Inflammatory macrophage (primary cell): Measurements from ENCODE around the gene SYNE1.
A peak's percentile ranks its signal among the peaks of the same experiment; 100 is the strongest.

ENCODE experiments used
- DNase-seq, 2 donors: peaks; one replicate each; pipeline ENCODE4 v3.0.0-alpha.2; 2020 to 2022

SYNE1 gene

DNA sequence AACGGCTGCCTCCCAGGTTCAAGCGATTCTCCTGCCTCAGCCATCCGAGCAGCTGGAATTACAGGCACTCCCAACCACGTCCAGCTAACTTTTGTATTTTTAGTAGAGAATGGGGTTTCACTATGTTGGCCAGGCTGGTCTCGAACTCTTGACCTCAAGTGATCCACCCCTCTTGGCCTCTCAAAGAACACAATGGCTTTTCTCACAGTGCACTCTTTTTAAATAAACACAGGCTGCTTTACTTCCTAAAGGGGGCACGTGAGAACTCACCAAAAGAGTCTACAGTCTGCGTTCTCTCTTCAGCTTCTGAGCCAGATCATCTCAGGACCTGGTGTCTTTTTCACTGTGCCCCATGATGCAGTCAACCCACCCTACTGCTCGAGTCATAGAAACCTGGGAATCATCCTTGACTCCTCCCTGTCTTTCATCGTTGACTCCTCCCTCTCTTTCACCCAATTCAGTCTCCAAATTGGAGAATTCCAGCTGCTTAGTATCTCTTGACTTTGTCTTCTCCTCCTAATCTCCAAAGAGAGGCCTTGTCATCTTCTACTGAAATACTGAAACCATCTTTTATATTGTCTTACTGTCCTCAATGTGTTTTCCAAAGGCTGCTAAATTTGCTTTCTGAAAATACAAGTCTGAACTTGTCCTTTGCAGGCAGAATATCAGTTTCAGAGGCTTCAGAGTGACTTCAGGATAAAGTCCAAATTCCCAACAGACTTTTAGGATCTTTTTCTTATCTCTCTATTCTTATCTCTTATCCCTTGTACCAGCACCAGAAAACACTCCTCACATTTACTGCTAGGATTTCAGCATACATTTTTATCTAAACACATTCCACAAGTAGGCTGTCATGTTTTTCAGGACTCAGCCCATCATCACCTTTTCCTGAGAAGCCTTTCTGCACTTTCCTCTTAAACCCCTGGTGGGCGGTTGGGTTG, 323.4 kb downstream of the SYNE1 start:
- DNase-seq = no peak

DNA sequence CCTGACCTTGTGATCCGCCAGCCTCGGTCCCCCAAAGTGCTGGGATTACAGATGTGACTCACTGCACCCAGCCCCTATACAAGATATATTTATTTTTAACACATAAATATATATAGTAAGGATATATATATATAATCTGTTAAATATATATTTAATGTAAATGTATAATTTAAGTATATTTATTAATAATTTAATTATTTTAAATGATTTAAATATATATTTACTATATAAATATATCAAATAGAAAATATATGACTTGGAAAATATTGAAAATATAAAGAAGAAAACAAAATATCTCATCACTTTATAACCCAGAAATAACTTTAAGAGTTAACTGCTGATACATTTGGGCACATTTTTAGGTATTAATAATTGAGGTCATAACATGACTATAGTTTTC, 324.7 kb downstream of the SYNE1 start:
- DNase-seq = no peak

DNA sequence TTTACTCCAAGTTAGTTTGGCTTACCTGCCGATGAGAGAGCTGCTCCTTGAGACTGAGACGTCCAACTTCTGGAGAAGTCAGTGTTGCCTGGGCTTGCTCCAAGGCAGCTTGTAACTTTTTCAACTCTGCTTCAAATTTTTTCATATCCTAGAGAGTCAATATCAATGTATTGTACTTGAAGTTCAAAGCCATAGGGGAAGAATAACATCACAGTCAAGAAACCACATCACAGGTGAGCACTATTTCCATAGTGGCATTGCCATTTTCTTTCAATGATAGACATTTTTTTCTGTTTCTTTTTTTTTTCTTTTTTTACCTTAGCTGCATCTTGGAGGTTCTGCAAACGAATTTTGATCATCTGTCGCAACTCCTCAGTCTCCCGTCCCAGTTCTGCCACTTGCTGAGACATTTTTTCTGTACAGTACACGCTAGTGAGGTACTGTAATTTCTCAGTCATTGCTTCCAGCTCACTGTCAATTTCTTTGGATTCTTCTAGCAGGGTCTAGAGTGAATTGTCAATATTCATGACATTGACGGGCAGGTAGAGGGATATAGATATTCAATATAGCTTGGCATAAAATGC, 326.7 kb downstream of the SYNE1 start:
- DNase-seq = no peak

DNA sequence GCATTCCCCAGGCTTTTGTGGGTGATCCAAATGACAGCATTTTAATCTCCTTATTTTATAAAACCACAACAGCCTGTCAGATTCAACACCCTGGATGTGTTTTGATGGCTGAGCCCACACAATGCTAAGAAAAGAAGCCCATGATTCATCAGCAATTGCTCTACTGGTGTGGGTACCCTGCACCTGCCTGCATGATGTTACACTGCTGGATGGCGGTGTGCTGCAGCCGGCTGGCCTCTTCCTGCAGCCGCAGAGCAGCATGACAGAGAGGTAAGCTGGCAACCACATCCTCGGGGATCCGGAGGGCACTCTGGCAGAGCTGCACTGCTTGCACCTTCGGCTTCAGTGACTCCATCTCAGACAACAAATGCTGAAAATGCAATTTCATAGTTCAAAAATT, 327.5 kb downstream of the SYNE1 start:
- no peak for DNase-seq

DNA sequence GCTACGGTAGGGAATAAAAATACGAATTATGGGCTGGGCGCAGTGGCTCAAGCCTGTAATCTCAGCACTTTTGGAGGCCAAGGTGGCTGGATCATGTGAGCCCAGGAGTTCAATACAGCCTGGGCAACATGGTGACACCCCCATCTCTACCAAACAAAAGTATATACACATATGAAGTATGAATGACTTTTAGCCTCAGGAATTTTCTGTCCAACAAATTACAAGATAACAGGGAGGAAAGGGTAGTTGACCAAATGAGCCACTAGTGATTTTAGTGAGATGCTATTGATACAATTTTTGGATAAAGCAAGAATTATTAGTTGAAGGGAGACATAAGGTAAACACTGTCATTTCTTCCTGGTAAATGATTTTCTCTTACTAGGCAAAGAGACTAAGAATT, 328.2 kb downstream of the SYNE1 start:
- DNase-seq = no peak

GRCh38 chr6:152308306-152308705, 328.9 kb downstream of the SYNE1 start:
- no peak for DNase-seq

GRCh38 chr6:152305672-152306071, 331.5 kb downstream of the SYNE1 start:
- no peak for DNase-seq

- DNase-seq = peak; percentile 94 to 96
These were observed 335.2 kb downstream of the SYNE1 start for GRCh38 chr6:152301765-152302568.

DNA sequence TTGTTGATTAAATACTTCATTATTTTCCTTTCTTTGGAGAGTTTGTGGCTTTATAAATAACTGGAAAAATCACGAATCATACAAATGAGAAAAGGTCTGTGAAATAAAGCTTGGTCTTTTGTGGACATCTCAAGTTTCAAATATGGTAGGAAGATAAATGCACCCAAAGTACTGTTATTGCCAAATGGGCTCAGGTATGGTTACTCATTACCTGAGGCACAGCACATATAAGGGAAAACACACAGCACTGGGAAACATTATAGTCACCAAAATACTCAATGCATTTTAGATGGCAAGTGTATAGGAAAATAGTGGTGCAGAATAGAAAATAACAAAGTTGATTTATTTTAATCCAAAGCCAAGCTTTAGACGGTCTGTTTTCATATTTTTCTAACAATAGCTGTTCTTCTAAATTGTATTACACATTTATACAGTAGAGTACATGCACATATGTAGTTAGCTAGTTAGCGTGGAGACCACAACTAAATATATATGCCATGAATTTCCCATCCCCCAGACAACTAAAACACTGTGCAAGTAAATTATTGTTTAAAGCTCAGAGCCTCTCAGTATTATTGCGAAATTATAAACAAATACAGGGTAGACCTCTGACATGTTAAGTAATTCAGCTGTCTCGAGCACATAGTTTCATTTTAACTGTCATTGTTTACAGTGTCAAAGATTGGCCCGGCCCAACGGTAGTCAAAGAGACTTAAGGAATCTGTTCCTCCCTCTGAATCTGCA, 336.0 kb downstream of the SYNE1 start:
- no peak for DNase-seq

- DNase-seq = no peak
These were observed 336.6 kb downstream of the SYNE1 start for GRCh38 chr6:152300517-152300916.

GRCh38 chr6:152298848-152299735, 338.1 kb downstream of the SYNE1 start:
- peak; percentile 54 to 63 for DNase-seq

GRCh38 chr6:152298055-152298647, 339.0 kb downstream of the SYNE1 start:
- DNase-seq = no peak

GRCh38 chr6:152296648-152297376, 340.4 kb downstream of the SYNE1 start:
- no peak for DNase-seq

DNA sequence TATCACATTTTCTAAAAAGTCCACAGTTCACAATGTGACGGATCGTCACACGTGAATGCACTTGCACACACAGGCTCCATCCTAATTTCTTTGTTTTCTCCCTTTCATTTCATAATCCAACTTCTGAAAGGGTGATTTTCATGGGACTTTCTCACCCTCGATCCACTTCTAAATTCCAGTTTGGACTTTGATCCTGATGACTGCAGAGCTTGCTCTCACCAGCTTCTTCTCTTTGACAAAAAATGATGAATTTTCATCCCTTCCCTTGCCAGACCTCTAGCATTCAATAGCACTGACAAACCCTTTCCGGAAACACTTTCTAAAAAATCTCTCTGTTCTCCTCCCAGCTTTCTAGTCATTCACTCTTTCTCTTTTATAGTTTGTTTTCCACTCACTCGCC, 341.2 kb downstream of the SYNE1 start:
- no peak for DNase-seq

- DNase-seq = no peak
These were observed 341.8 kb downstream of the SYNE1 start for GRCh38 chr6:152295346-152295745.

DNA sequence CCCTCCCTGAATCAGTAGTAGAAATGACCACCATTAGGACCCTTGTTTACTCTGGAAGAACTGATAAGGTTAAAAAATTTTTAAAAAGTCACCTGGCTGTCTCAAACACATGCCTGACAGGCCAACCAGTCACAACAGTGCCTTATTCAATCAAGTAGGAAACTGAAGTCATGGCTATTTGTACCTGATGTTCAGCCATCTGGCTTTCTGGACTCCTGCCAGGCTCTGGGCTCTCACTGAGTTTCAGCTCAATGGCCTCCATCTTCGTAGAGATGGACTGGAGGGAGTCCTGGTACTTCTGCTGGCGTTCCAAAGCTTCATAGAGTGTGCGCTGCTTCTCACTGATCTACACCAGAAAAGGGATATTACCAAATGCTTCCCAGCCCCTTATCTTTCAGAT, 343.8 kb downstream of the SYNE1 start:
- no peak for DNase-seq

DNA sequence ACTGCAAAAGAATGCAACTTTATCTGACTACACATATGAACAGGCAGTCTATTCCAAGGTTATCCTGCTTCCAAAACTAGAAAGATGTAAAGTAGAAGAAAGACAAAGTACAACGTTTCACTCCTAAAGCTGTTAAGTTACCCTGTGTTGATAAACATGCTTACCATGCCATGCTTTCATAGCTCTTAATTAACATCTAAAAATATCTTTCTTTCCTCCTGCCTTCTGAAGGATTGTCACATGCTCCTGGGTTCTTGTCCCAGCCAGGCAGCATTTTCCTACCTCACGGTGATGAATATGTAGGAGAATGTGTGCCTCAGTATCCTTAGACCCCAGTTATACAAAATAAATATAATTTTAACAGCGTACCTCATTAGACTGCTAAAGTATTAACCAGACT, 344.6 kb downstream of the SYNE1 start:
- no peak for DNase-seq

GRCh38 chr6:152290693-152291092, 346.5 kb downstream of the SYNE1 start:
- DNase-seq = no peak

- DNase-seq = no peak
These were observed 359.3 kb downstream of the SYNE1 start for GRCh38 chr6:152277826-152278329.

- DNase-seq = no peak
These were observed 363.5 kb downstream of the SYNE1 start for GRCh38 chr6:152273638-152274037.
